ENCODE measurements around the gene CACNG3.

DNA sequence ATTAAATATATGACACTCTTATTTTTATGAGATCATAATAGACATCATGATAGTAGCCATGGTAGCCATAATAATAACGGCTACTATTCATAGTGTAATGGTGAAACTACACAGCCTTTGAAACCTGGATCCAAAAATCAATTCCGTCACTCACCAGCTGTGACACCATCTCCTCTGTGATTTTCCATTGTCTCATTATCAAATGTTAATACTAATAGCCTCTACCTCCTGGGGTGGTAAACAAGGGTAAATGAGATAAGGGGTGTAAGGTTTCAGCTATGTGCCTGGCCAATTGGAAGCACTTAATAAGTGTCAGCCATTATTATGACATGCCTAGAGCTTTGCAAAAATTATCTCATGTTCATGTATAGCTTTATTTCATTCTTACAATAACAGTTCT lies 88.6 kb downstream of the CACNG3 start:
- TF ChIP-seq CTCF (conservative IDR thresholded peaks at IDR 0.05 in 1 of 2, IDR thresholded peaks at IDR 0.05 in 1 of 2; ENCODE audit: extremely low read depth in 1 of 2, insufficient read depth in 1 of 2, low read depth in 1 of 2, low read length in 2 of 2) (no peak), EZH2 (IDR thresholded peaks at IDR 0.05; ENCODE audit: borderline replicate concordance, low read length) (no peak)
